Mesendoderm (in vitro differentiated cells): ENCODE results near the gene BANF2.

Experiments used
- DNase-seq: peaks from one replicate; pipeline ENCODE4 v3.0.0; 2013
- H2AK5ac ChIP-seq: 2 replicates; pipeline ENCODE4 v1.6.1; 2013; ENCODE audit warnings: low read length, inconsistent platforms
- H2BK120ac ChIP-seq: 2 replicates; pipeline ENCODE4 v1.6.1; 2013; ENCODE audit warnings: low read depth, mild to moderate bottlenecking, low read length, moderate library complexity, mixed read lengths
- H2BK15ac ChIP-seq: replicated peaks from 2 replicates; pipeline ENCODE4 v1.6.1; 2013; ENCODE audit warnings: low read depth, mild to moderate bottlenecking, moderate library complexity
- H2BK5ac ChIP-seq: 2 replicates; pipeline ENCODE4 v1.6.1; 2013; ENCODE audit warnings: low read length, inconsistent platforms
- H3K18ac ChIP-seq: 2 replicates; pipeline ENCODE4 v1.6.1; 2013; ENCODE audit warnings: mild to moderate bottlenecking, low read length, mixed read lengths
- H3K23ac ChIP-seq: one replicate; pipeline ENCODE4 v1.6.1; 2013; ENCODE audit warnings: low read length
- H3K27ac ChIP-seq: 2 replicates; pipeline ENCODE4 v1.5.1; 2013; ENCODE audit warnings: low read depth, mild to moderate bottlenecking, inconsistent platforms, low read length, moderate library complexity
- H3K27me3 ChIP-seq: 2 replicates; pipeline ENCODE4 v1.6.1; 2013; ENCODE audit warnings: low read length, control low read depth, mild to moderate bottlenecking, inconsistent platforms; ENCODE audit not compliant: insufficient read depth, poor library complexity
- H3K36me3 ChIP-seq: 2 replicates; pipeline ENCODE4 v1.6.1; 2013; ENCODE audit warnings: low read length, inconsistent platforms; ENCODE audit not compliant: control insufficient read depth, insufficient read depth
- H3K4ac ChIP-seq: one replicate; pipeline ENCODE4 v1.6.1; 2013; ENCODE audit warnings: low read depth, mild to moderate bottlenecking, low read length, moderate library complexity
- H3K4me1 ChIP-seq: 2 replicates; pipeline ENCODE4 v1.6.1; 2013; ENCODE audit warnings: low read depth, low read length, inconsistent platforms; ENCODE audit not compliant: control insufficient read depth
- H3K4me2 ChIP-seq: 2 replicates; pipeline ENCODE4 v1.6.1; 2013; ENCODE audit warnings: low read length
- H3K4me3 ChIP-seq: 2 replicates; pipeline ENCODE4 v1.5.1; 2013; ENCODE audit warnings: mild to moderate bottlenecking, low read length
- H3K56ac ChIP-seq: one replicate; pipeline ENCODE4 v1.6.1; 2013; ENCODE audit warnings: low read length
- H3K79me1 ChIP-seq: 2 replicates; pipeline ENCODE4 v1.6.1; 2013; ENCODE audit warnings: low read length, inconsistent platforms
- H3K79me2 ChIP-seq: 2 replicates; pipeline ENCODE4 v1.6.1; 2013; ENCODE audit warnings: mild to moderate bottlenecking, low read length; ENCODE audit not compliant: control insufficient read depth, insufficient read depth
- H3K9ac ChIP-seq: 2 replicates; pipeline ENCODE4 v1.6.1; 2013; ENCODE audit warnings: low read length, inconsistent platforms
- H4K5ac ChIP-seq: one replicate; pipeline ENCODE4 v1.6.1; 2013; ENCODE audit warnings: low read length
- H4K8ac ChIP-seq: one replicate; pipeline ENCODE4 v1.6.1; 2013; ENCODE audit warnings: low read depth, mild to moderate bottlenecking, control low read depth, low read length, moderate library complexity
- WGBS: extraction: QIAGEN DNeasy Blood & Tissue Kit; methylation state at CpG from one replicate; pipeline ENCODE4 v1.1.7; 2013; ENCODE audit warnings: low lambda C conversion rate, missing lambda C conversion rate; ENCODE audit not compliant: insufficient coverage; ENCODE audit errors: extremely low coverage; 5-methylcytosine and 5-hydroxymethylcytosine counted together

The BANF2 gene

GRCh38 chr20:17653835-17654648 lies 45.7 kb upstream of the BANF2 start:
- Histone ChIP-seq H3K79me1 (peaks cover 35% of the 10 kb centered on the region), H4K5ac (no peak overlapping the region), H3K79me2 (peaks cover 73% of the 10 kb centered on the region), H3K9ac (no peak overlapping the region), H2AK5ac (no peak overlapping the region), H3K4me3 (no peak overlapping the region), H3K18ac (no peak overlapping the region), H2BK15ac (no peak overlapping the region), H3K23ac (no peak overlapping the region), H2BK5ac (peak overlapping the region; percentile 18), H3K27ac (no peak overlapping the region), H3K4ac (no peak overlapping the region), H3K56ac (peak overlapping the region; percentile 18), H4K8ac (no peak overlapping the region), H3K27me3 (no peaks in the 10 kb centered on the region), H3K4me1 (peaks cover 4% of the 10 kb centered on the region), H3K36me3 (peaks cover 8% of the 10 kb centered on the region), H3K4me2 (no peak overlapping the region), H2BK120ac (no peak overlapping the region)
- DNase-seq = no peak
- no CpG with 5 or more reads among the region's 11 CpGs for WGBS

DNA sequence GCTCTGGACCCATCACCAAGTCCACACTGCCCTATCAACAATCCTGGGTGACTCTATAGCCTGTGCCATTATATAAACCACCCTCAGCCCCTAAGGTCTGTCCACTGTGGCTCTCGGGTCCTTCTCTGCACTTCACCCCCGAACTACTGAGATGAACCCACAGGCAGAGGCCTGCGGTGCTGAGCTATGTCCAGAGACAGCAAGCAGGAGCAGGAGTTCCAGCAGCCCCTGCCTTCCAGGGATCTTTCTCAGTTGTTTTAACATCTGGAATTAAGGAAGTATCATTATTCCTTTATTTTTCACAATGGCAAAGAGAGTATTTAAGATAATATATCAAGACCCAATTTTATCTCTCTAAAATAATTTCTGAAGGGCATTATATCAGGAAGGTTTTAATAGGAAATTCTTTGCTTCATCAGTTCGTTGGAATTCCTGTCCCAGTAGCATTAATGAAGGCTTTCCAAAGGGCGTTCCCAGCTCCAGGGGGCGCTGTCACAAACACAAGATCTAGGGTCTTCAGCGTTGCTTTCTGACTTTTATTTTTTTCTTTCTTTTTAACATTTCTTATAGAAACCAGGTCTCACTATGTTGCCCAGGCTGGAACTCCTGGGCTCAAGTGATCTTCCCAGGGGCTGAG lies 45.0 kb upstream of the BANF2 start:
- peaks cover 67% of the 10 kb centered on the region for H3K79me2 ChIP-seq
- peaks cover 4% of the 10 kb centered on the region for H3K4me1 ChIP-seq
- H3K27me3 ChIP-seq = no peaks in the 10 kb centered on the region
- no peak overlapping the region for H4K5ac ChIP-seq
- peak; percentile 89 for DNase-seq
- no peak overlapping the region for H2AK5ac ChIP-seq
- peaks cover 35% of the 10 kb centered on the region for H3K79me1 ChIP-seq
- H3K36me3 ChIP-seq = peaks cover 8% of the 10 kb centered on the region
- H3K18ac ChIP-seq = no peak overlapping the region
- H3K27ac ChIP-seq = peak overlapping the region; percentile 71
- H2BK15ac ChIP-seq = no peak overlapping the region
- H3K56ac ChIP-seq = peak overlapping the region; percentile 73
- H3K9ac ChIP-seq = peak overlapping the region; percentile 28
- no peak overlapping the region for H3K23ac ChIP-seq
- no peak overlapping the region for H2BK120ac ChIP-seq
- H3K4ac ChIP-seq = no peak overlapping the region
- peak overlapping the region; percentile 68 for H2BK5ac ChIP-seq
- no peak overlapping the region for H3K4me3 ChIP-seq
- H4K8ac ChIP-seq = no peak overlapping the region
- WGBS = no CpG with 5 or more reads among the region's 7 CpGs
- no peak overlapping the region for H3K4me2 ChIP-seq

DNA sequence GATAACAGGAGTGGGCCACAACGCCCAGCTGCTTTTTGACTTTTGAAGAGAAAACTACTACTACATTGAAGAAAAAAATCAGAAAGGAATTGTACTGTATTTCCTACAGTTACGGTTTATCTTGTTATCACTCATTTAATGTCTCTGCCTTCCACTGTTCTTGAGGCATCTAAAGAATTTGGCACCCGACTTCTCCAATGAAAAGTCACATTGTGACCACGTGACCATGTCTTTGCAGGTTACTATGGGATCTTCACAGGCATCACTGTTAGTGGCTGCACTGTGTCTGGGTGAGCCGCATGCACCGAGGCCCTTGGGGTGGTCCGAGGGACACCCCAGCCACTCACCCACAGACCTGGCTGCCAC lies 44.5 kb upstream of the BANF2 start:
- no CpG with 5 or more reads among the region's 7 CpGs for WGBS
- H3K9ac ChIP-seq = peak overlapping the region; percentile 28

DNA sequence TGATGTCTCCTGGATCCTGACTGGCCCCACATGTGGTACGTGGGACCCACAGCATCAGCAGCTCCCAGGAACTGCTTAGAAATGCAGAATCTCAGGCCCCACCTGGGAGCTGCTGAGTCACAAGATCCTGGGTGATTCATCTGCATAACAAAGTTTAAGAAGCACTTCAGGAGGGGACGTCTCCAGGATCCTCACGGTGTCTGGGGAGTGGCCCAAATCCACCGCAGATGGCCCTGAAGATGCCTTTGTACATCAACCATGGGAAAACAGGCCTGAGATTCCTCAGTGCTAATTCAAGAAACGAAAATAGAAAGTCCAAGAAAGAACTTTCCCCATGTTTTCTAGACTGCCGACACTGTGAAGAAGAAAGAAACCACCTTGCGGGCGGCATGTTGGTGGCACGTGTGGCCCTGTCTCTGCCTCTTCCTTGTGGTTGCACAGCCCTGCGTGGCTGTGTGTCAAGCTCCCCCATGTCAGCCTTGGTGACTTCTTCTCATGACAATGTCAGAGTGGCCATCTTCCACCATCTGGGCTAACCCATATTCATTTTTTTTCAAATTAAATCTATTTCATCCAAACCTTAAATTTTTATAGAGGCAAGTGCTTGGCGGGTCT lies 43.8 kb upstream of the BANF2 start:
- Histone ChIP-seq H4K8ac (no peak overlapping the region), H3K56ac (no peak overlapping the region), H3K4me1 (peaks cover 4% of the 10 kb centered on the region), H2AK5ac (no peak overlapping the region), H3K18ac (peak overlapping the region; percentile 26), H3K4ac (no peak overlapping the region), H3K27ac (peak overlapping the region; percentile 56), H2BK5ac (no peak overlapping the region), H3K4me2 (no peak overlapping the region), H3K4me3 (no peak overlapping the region), H3K79me2 (peaks cover 68% of the 10 kb centered on the region), H3K79me1 (peaks cover 36% of the 10 kb centered on the region), H3K36me3 (peaks cover 6% of the 10 kb centered on the region), H2BK120ac (no peak overlapping the region), H3K23ac (no peak overlapping the region), H3K27me3 (no peaks in the 10 kb centered on the region), H4K5ac (no peak overlapping the region), H2BK15ac (no peak overlapping the region), H3K9ac (no peak overlapping the region)
- no CpG with 5 or more reads among the region's 11 CpGs for WGBS
- DNase-seq = peak; percentile 81

More for the DNA sequence above, 44.5 kb upstream of the BANF2 start:
- peaks cover 68% of the 10 kb centered on the region for H3K79me2 ChIP-seq
- H3K56ac ChIP-seq = peak overlapping the region; percentile 73
- DNase-seq = peak; percentile 98
- no peak overlapping the region for H3K4ac ChIP-seq
- no peak overlapping the region for H2BK15ac ChIP-seq
- no peak overlapping the region for H3K4me3 ChIP-seq
- no peak overlapping the region for H2AK5ac ChIP-seq
- no peaks in the 10 kb centered on the region for H3K27me3 ChIP-seq
- no peak overlapping the region for H4K5ac ChIP-seq
- peaks cover 37% of the 10 kb centered on the region for H3K79me1 ChIP-seq
- H3K4me2 ChIP-seq = no peak overlapping the region
- H3K18ac ChIP-seq = no peak overlapping the region
- peaks cover 4% of the 10 kb centered on the region for H3K4me1 ChIP-seq
- no peak overlapping the region for H4K8ac ChIP-seq
- H3K27ac ChIP-seq = peak overlapping the region; percentile 71
- H3K23ac ChIP-seq = no peak overlapping the region
- peaks cover 8% of the 10 kb centered on the region for H3K36me3 ChIP-seq
- peak overlapping the region; percentile 68 for H2BK5ac ChIP-seq
- H2BK120ac ChIP-seq = no peak overlapping the region

GRCh38 chr20:17657079-17657825 lies 42.5 kb upstream of the BANF2 start:
- Histone ChIP-seq H2AK5ac (no peak overlapping the region), H3K56ac (no peak overlapping the region), H3K36me3 (peaks cover 6% of the 10 kb centered on the region), H2BK15ac (no peak overlapping the region), H3K23ac (no peak overlapping the region), H4K8ac (no peak overlapping the region), H3K4me1 (peaks cover 4% of the 10 kb centered on the region), H3K9ac (no peak overlapping the region), H3K27ac (no peak overlapping the region), H3K4me3 (no peak overlapping the region), H3K18ac (no peak overlapping the region), H4K5ac (no peak overlapping the region), H3K79me1 (peaks cover 35% of the 10 kb centered on the region), H3K79me2 (peaks cover 67% of the 10 kb centered on the region), H2BK120ac (no peak overlapping the region), H3K4me2 (no peak overlapping the region), H2BK5ac (no peak overlapping the region), H3K4ac (no peak overlapping the region), H3K27me3 (no peaks in the 10 kb centered on the region)
- WGBS = no CpG with 5 or more reads among the region's 9 CpGs
- DNase-seq = no peak
